ENCODE data around the gene COMTD1.

COMTD1 gene

GRCh38 chr10:75245354-75246250, 9.8 kb upstream of the COMTD1 start:
- TF ChIP-seq, protein P1, sequence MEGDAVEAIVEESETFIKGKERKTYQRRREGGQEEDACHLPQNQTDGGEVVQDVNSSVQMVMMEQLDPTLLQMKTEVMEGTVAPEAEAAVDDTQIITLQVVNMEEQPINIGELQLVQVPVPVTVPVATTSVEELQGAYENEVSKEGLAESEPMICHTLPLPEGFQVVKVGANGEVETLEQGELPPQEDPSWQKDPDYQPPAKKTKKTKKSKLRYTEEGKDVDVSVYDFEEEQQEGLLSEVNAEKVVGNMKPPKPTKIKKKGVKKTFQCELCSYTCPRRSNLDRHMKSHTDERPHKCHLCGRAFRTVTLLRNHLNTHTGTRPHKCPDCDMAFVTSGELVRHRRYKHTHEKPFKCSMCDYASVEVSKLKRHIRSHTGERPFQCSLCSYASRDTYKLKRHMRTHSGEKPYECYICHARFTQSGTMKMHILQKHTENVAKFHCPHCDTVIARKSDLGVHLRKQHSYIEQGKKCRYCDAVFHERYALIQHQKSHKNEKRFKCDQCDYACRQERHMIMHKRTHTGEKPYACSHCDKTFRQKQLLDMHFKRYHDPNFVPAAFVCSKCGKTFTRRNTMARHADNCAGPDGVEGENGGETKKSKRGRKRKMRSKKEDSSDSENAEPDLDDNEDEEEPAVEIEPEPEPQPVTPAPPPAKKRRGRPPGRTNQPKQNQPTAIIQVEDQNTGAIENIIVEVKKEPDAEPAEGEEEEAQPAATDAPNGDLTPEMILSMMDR (IDR thresholded peaks at IDR 0.05; ENCODE audit: low read depth, low read length, missing control alignments): no peak
- DNase-seq (ENCODE audit: low read depth): no peak
- H3K4me3 ChIP-seq (ENCODE audit: low read depth, low read length): no peak overlapping the region

DNA sequence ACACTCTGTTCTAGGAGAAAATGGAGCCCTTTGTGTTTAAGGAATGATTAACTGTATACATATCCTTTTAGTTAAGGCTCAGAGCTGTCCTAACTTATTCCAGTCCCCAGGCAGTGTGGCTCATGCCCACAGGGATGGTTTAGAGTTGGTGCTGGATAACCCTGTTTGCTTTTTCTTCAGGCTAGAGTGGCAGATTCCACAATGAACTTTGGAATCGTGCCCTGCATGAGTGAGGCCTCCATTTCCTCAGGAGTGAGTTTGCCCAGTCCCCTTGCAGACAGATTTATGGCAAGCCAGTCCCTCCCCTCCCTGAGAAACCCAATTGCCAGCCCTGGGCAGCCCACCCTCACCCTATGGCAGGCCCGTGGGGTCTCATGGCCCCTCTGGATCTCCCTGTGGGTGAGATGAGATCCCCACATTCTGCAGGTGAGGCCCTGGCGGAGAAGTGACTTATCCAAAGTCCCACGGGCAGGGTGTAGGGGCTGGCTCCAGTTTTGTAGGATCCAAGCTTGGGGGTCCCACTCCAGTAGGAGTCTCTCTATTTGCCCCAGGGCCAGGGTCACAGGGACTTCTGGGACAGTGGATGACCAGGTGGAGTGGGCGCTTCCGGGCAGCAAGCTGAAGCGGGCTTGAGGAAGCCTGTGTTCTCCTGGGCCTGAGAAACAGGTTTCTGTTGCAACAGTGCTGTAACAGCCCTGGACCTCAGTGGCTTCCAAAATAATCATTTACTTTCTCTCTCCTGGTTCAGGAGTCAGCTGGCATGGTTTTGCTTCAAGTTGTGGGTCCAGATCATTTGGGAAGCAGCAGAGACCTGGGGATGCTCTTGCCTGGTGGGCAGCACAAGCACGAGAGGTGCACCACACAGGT, 9.0 kb upstream of the COMTD1 start:
- DNase-seq (ENCODE audit: low read depth): no peak
- H3K4me3 ChIP-seq (ENCODE audit: low read depth, low read length): no peak overlapping the region
- TF ChIP-seq, protein P1 (IDR thresholded peaks at IDR 0.05; ENCODE audit: low read depth, low read length, missing control alignments): no peak

DNA sequence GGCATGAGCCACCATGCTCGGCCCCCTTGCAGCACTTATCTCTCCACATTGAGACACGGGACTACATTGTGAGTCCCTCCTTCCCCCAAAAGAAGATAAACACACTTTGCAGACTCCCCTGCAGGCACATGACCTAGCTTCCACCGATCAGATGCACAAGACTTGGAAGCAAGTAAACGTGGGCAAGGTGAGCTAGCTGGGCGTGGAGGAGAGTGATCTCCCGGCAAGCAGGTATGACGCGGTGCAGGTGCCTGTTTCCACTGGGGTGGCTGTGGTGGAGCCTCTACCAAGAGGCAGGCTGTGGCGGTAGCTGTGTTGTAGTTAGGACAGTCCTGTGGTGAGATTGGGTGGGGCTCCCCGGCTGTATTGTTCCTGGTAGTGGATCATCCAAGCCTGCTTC, 7.7 kb upstream of the COMTD1 start:
- TF ChIP-seq, protein P1 (IDR thresholded peaks at IDR 0.05; ENCODE audit: low read depth, low read length, missing control alignments): no peak
- no peak for DNase-seq (ENCODE audit: low read depth)
- no peak overlapping the region for H3K4me3 ChIP-seq (ENCODE audit: low read depth, low read length)

- TF ChIP-seq, protein P1 (IDR thresholded peaks at IDR 0.05; ENCODE audit: low read depth, low read length, missing control alignments): no peak
- H3K4me3 ChIP-seq (ENCODE audit: low read depth, low read length): no peak overlapping the region
- DNase-seq (ENCODE audit: low read depth): no peak
Observed at GRCh38 chr10:75240329-75241076, 4.7 kb upstream of the COMTD1 start.

DNA sequence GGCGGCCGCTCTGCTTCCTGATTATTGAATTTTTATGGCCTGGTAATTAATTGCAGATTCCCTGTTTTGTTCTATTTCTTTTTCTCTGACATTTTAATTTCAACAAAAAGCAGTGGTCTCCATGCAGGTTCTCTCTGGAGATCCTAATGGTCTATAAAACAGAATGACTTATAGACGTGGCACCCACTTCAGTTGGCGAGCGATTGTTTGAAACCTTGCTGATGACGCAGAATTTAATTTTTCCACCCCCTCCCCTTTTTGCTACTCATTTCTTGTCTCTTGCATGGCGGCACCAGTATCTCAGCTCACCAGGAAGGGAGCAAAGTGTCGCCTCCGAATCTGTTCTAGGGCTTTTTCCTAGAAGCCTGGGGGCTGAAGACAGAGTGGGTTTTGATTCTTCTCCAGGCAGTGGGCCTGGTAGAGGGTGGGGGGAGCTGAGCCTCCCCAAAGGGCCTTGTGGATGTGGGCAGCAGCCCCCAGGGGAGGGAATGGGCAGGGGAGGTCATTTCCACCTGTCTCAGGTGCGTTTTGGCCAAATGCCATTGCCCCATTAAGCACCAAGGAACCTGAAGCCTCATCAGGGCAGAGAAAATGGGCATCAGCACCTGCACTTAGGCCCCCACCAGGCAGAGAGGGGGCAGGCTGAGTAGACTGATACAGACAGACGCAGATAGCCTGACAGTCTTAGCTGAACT, 3.5 kb upstream of the COMTD1 start:
- TF ChIP-seq, protein P1 (IDR thresholded peaks at IDR 0.05; ENCODE audit: low read depth, low read length, missing control alignments): no peak
- no peak for DNase-seq (ENCODE audit: low read depth)
- no peak overlapping the region for H3K4me3 ChIP-seq (ENCODE audit: low read depth, low read length)
